ENCODE results near the gene CRLF3. TPM values are rescaled to one million over a fixed set of nuclear protein-coding genes. Genes with fewer than 3 reads are reported as not detected.

CRLF3 gene
- total and polyA plus RNA-seq, 2 of the 4 experiments (the other 2 are of a cell fraction) = 6.1 to 15.2 TPM

GRCh38 chr17:30796016-30796415 lies 28.5 kb downstream of the CRLF3 start:
- Histone ChIP-seq H3K18ac (ENCODE audit: low read depth, low read length) (no peak overlapping the region), H3K9ac (ENCODE audit: low read depth, low read length) (no peak overlapping the region), H3K56ac (ENCODE audit: extremely low read depth, insufficient read depth, low read length) (no peak overlapping the region), H4K8ac (ENCODE audit: low read depth in 2 of 2, low read length in 2 of 2) (no peak overlapping the region), H3K27me3 (ENCODE audit: control insufficient read depth, insufficient read depth, low read length) (no peaks in the 10 kb centered on the region), H3K4me3 (ENCODE audit: insufficient read depth, low read depth, low read length) (no peak overlapping the region), H3K4me2 (ENCODE audit: low read depth, low read length) (no peak overlapping the region), H3K14ac (replicated peaks; ENCODE audit: low read depth, low read length) (no peak overlapping the region), H3K4ac (ENCODE audit: low read depth, low read length) (no peak overlapping the region), H3K23ac (ENCODE audit: low read depth, low read length) (no peak overlapping the region), H2BK15ac (ENCODE audit: low read depth, low read length) (no peak overlapping the region), H3K36me3 (ENCODE audit: control insufficient read depth, insufficient read depth, low read length) (peaks cover 27% of the 10 kb centered on the region), H2AK9ac (replicated peaks; ENCODE audit: low read depth, low read length, poor library complexity) (no peak overlapping the region), H4K5ac (ENCODE audit: low read depth, low read length) (no peak overlapping the region), H2AK5ac (ENCODE audit: low read depth, low read length) (no peak overlapping the region), H4K20me1 (ENCODE audit: insufficient read depth, low read length) (no peaks in the 10 kb centered on the region), H2BK5ac (ENCODE audit: low read depth, low read length, poor library complexity, severe bottlenecking) (no peak overlapping the region), H2BK20ac (ENCODE audit: low read depth, low read length) (no peak overlapping the region), H3K27ac (ENCODE audit: insufficient read depth, low read length) (no peak overlapping the region), H4K91ac (ENCODE audit: insufficient read depth, low read depth, low read length) (no peak overlapping the region), H3K79me1 (ENCODE audit: low read depth in 1 of 2, low read length in 2 of 2) (peaks cover 1 to 20% of the 10 kb centered on the region in 2 experiments; a peak in 2 of 4 replicates), H3K9me3 (ENCODE audit: control insufficient read depth, insufficient read depth, low read length) (no peaks in the 10 kb centered on the region), H3K9me1 (ENCODE audit: insufficient read depth, low read length) (no peaks in the 10 kb centered on the region; the same call in 1 of the 2 replicates), H3K4me1 (ENCODE audit: control insufficient read depth, insufficient read depth, low read length) (no peaks in the 10 kb centered on the region), H2AFZ (replicated peaks; ENCODE audit: low read length, poor library complexity) (no peak overlapping the region), H2BK120ac (ENCODE audit: low read depth, low read length) (no peak overlapping the region)
- dilution Hi-C loops (cut with HindIII; ENCODE audit: low sequenced_read_pairs, unreplicated experiment) = no loop called here
- WGBS, 2 experiments (ENCODE audit: extremely low coverage in 2 of 2, insufficient read length in 1 of 2) = 100% methylated on average over 1 of the region's 4 CpGs; no CpG with 5 or more reads in 1 of the 2 experiments
- TF ChIP-seq CHD1 (IDR thresholded peaks at IDR 0.05; ENCODE audit: low read depth, low read length) = no peak
- TF ChIP-seq MXI1 (IDR thresholded peaks at IDR 0.05; ENCODE audit: borderline replicate concordance, low read depth, low read length) = no peak
- peak; percentile 8 for DNase-seq
- ChIA-PET POLR2A (ENCODE audit: unreplicated experiment) (no interaction called here), CTCF (no interaction called here)
- in situ Hi-C loops (cut with MboI; ENCODE audit: low sequenced_read_pairs) = no loop called here
- ATAC-seq (ENCODE audit: low read depth) = peak; percentile 33; the same call in 1 of the 2 replicates
- intact Hi-C loops (cut with micrococcal nuclease) = no loop called here
- no TSS peak for BruUV-seq (replicated peaks)

Data from IMR-90 (cell line).